Kidney capillary endothelial cell (primary cell): Measurements from ENCODE around the gene ARHGAP6.
"Not testable (repeated sequence)": the region's sequence is repeated elsewhere in the genome, so short reads cannot be mapped to it uniquely, and the experiment has no call there.

Experiments used
- DNase-seq: peaks from one replicate; pipeline ENCODE4 v3.0.0-alpha.2; 2018; ENCODE audit warnings: low spot score

The ARHGAP6 gene

DNA sequence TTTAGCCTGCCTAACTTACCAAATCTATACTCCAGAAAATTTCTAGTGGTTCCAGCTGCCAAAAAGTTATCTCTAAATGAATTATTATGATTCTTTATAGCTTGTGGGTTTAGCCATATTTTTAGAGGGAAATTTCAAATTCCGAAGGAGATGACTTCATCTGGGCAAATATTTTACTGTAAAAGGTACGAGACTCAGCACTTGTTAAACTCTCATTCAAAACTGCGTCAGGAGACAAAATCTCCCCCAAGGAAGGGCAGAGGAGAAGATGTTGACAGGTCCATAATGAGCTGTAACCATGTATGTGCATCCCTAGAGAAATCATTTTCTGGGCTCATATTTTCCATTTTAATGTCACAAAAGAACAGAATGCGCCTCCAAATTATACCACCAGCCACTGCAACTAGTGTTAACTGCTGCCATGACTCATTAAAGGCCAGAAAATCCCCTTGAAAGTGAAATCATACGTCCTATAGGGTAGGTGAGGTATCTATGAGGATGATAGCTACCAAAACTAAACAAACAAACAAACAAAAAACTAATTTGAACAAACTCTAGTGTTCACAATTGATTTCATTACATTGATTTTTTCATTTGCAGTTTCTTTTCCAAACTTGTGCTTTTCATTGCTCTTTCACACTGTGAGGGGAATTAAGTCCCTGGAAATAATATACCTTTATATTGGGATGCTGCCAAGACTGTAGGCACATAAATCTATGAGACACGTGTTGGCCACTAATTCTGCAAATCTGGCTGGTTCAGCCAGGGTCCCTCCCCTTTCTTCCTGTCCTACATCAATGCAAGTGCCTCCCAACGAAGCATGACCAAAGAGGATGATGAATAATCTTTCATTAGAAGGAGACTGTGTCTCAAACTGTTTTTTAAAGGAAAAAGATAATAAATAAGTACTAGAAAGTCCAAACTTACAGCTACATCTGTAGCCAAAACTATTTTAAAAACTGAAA lies 85.8 kb downstream of the ARHGAP6 start:
- DNase-seq = peak; percentile 16

DNA sequence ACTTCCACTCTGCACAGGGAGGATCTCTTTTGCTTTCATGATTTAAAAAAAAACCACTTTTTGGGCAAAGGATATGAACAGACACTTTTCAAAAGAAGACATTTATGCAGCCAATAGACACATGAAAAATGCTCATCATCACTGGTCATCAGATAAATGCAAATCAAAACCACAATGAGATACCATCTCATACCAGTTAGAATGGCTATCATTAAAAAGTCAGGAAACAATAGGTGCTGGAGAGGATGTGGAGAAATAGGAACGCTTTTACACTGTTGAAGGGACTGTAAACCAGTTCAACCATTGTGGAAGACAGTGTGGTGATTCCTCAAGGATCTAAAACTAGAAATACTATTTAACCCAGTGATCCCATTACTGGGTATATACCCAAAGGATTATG lies 87.4 kb downstream of the ARHGAP6 start:
- DNase-seq = not testable (repeated sequence)

DNA sequence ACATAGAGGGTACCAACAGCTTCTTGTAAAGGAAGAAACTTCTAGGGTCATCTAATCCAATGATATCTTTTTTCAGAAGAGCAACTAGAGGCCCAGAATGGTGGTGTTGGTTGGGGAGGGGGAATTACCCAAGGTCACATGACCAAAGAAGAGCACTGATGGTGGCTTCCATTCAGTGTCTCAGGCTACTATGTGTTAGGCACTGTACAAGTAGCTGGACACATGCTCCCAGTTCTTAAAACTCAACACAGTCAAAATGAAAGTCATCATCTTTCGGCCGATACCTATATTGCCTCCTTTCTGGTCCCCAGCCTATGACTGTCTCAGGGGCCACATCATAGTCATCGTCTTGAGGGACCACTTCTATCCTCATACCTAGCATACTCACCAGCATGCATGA lies 88.1 kb downstream of the ARHGAP6 start:
- DNase-seq = no peak

DNA sequence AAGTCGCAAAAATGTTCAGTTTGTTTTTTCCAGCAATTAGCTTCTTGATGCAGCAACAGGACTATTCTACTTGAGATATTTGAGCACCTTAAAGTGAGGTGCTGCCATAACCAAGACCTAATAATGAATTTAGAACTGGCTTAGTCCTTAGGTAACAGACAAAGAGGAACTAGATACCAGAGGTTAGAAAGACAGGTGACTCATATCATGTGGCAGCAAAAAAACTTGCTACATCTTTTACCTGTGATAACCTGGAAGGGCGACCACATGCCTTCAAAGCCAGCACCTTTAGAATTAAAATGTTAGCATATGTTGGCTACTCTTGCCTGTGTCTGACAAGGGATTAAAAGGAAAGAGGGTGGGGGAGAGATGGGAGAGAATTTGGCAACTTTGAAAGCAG lies 90.4 kb downstream of the ARHGAP6 start:
- DNase-seq = no peak

DNA sequence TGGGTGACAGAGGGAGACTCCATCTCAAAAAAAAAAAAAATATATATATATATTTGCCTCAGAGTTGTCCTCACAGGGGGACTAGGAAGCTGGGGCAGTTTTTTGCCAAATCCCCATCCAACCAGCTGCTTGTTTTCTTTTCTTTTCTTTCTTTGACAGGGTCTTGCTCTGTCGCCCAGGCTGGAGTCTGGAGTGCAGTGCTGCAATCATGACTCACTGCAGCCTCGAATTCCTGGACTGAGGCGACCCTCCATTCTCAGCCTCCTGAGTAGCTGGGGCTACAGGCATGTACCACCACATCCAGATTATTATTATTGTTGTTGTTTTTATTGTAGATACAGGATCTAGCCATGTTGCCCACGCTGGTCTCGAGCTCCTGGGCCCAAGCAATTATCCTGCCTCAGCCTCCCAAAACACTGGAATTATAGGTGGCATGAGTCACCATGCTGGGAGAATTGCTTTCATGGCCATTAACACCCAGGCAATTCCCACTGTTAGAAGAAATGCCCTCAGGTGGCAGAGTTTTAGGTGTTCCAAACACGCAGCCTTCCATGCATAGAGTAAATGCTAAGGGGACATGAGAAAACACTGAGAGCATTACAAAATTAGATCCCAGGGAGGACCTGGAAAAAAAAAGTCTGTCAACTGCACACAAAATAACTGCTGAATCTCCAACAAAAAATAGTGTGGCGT lies 98.0 kb downstream of the ARHGAP6 start:
- no peak for DNase-seq

DNA sequence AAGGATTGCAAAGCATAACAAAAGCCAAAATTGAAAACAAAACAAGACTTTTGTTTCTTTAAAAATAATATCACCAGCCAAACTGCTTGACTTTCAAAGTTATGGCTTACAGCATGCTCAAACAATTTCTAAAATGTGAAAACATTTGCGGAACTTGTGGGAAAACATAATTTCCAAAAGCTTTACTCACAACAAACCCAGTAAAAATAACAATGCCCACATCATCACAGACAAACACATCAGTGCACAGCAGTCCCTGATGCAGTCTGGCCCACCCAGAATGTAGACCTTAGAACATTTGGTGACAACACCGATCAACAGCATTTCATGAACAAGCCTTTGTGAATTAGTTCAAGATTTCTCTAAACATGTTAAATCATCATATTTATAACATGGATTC lies 98.9 kb downstream of the ARHGAP6 start:
- DNase-seq = no peak

DNA sequence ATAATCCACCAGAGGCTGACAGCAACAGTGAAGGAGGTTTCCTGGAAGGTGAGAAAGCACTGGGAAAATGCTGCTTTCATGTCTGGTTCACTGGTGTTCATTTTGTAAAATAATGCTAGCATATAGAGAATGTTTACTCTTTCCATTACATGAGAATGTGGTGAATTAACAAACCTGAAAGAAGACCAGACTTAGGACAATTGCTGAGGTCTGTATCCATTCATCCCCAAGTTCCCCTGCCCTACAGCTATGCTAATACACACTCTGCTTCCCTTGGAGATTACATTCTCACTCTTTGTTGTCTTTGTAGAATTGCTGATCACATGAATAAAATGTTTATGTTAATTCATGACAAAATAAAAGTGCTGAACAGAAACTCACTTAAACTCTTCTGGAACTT lies 99.5 kb downstream of the ARHGAP6 start:
- DNase-seq = no peak

DNA sequence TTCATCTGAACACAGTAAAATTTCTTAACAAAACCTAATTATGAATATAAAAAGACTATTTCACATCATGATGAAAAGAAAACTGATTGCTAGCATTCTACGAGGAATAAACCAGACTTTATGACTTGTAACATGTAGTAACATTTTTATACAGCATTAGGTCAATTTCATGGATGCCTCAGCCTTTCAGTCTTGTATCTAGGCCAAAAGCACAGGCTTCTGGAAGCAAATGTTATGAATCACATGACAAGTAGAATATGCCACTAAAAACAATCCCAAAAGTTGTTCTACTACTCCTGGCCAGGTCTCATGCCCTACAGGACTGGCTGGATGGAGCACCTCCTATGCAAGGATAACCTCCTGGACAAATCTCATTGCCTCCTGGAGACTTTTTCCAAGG lies 101.2 kb downstream of the ARHGAP6 start:
- DNase-seq = no peak

DNA sequence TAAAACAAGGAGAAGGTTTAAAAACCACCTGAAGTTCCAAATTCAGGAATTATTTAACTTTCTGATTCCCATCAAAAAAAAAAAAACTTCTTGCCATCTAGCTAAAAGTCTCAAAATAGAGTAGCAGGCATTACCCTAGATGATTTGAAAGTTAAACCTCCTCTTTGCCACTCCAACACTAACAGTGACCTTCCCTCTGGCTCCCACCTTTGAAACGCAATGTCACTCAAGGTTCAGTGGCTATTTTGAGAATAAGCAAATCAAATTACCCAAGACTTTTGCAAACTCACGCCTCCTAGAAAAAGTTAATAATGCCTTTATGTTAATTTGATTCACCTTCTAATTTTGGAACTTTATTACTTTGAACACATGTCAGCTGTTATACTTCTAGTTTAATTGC lies 103.2 kb downstream of the ARHGAP6 start:
- no peak for DNase-seq

DNA sequence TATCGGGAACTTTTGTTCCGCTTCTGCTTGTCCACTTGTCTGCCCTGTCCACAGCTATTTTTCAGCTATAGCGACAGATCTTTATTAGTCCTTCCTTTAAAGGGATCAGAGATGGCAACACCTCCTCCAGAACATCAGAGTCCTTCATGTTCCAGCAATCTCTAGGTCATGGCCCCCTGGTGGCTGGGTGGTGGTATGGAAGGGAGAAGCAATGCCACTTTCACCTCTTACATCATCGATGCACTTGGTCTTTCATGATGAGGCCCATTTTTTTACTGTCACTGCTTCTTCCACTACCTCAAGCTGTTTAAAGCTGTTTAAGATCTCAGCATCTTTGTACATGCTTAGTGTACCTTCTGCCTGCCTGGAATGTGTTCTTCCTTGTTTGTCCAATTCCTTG lies 106.7 kb downstream of the ARHGAP6 start:
- DNase-seq = no peak

DNA sequence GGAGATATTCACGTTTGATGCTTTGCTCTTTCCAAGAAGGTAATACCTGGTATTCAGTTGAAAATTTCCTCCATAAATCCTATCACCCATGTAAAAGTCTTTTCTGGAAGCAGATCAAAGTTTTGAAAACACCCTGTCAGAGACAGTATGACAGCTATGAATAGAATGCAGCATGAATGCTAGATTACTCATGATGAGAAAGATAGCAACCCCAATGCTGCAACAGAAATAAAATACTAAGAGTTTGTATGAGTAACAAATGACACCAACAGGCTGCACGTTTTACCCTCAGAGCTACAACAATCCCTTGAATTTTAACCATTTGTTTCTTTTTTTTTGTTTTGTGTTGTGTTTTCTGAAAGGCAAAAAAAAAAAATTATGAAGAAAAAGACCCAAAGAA lies 108.6 kb downstream of the ARHGAP6 start:
- peak; percentile 44 for DNase-seq

DNA sequence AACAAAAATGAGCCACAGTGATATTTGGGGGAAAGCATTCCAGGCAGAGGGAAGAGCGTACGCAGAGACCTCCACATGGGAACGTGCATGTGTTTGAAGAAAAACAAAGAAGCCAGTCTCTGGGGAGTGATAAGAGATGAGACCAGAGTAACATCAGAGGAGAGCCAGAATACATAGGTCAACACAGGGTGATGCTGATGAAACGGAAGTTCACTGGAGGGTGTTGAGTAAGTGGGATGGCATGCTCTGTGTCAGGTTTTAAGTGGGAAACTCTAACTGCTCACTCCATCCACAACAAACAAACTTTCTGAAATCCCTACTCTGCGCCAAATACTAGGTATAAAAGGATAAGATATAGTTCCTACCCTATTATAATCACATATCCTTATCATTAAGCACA lies 110.0 kb downstream of the ARHGAP6 start:
- no peak for DNase-seq

DNA sequence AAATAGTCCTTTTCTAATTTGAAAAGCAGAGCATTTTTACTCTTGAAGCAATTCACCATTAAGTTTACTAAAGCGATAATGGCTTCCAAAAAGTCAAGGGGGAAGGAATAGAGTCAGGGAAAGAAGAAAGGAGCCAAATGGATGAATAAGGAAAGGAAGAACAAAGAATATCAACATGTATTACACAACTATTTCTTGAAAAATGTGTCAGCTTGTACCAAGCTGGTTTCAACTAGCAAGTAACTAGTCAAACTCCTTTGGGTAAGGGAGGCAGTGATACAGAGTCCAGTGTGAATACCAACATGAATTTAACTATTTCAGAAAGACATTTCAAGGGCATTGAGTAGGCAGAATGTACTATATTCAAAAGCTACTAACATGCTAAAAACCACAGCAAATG lies 112.1 kb downstream of the ARHGAP6 start:
- DNase-seq = no peak

DNA sequence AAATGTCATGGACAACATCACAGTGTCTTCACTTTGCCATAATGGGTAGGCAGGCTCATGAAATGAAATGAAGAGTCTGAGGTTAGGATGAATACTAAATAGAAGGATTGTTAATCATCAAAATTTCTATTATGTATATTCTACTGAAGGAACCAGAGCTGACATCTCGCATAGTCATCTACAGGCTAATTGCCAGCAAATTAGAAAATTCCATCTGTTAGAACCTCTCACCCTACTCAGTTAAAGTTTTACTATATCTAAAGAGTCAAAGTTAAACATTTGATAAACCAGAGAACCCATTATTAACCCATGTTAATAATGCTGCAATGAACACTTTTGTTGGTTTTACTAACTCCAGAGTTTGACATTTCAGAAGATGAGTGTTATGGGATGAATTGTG lies 114.6 kb downstream of the ARHGAP6 start:
- no peak for DNase-seq

DNA sequence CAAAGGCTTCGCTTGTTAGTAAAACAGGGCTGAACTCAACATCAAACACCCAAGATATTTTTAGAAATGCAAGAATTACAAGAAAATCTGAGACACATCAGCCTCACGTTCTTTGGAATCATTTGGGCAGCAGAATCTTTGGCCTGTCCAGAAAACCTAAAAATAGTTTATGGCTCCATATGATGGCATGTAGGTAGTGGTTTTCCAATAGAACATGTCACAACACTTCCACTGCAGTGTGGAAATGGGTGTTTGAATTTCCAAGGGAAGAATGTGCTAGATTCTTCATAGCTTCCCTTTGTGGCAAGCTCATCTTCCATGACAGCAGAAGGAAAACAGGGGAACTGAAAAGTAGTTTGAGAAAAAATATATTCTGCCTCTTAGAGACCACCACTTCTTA lies 118.8 kb downstream of the ARHGAP6 start:
- no peak for DNase-seq

DNA sequence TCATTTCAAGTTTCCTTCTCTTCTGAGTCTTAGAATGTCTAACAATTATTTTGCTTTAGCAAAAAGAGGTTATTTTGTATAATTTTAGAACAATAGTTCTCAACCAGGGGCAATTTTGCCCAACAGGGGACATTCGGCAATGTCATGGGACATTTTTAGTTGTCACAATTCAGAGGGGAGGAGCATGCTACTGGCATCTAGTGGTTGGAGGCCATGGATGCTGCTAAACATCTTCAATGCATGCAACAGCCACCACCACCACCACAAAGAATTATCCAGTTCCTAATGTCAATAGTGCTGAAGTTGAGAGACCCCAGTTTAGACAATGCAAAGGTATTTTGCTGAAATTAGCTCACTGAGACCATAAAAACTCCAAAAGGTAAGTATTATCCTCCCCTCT lies 122.5 kb downstream of the ARHGAP6 start:
- DNase-seq = no peak

DNA sequence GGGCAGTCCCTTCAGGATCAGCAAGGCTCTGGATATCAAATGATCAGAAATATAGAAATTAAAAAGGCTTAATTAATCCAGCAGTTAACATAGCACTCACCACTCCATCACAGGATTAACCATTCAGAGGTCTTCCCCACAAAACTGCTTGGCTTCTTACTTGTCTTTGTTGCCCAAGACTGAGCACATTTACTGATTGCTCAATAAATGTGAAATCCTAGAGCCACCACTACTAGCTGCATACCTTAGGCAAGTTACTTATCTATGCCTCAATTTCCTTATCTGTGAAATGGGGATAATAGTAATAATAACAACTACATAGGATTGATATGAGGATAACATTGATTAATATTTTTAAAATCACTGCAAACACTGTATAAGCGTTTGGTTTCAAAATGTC lies 124.2 kb downstream of the ARHGAP6 start:
- DNase-seq = no peak

DNA sequence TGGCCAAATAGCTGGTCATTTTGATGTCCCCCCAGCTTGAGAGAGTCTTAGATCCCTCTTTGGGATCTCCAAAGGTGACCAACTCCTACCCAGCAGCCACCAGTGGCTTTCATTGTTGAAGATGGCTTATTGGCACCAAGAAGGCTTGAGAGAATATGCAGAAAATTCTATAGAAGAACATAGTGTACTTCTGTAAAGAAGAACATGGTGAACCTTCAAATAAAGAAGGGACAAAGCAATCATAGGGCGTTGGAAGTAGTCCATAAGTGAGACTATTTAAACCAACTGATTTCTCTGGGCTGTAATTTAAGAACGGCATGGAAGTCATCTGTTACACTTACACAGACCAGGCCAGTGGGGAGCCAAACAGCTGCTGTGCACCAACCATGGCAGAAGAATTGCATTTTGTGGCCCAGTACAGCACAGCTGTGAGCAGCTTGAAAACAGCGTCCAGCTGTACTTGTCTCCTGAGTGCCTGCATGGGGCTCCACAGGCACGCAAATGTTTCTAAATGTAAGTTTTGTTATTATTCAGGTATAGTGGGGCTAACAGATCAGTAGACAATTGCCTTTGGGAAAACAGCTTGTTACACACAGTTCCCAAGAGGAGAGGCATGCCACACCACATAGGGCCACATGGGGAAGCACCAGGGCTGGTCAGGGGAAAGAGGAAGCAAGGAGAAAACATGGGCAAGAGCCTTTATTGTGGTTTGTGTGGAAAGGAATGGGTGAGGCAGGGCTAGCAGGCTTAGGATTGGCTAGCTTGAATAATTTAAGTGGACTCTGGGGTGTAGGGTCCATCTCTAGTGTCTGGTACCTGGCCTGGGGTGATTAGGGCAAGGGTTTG lies 125.0 kb downstream of the ARHGAP6 start:
- DNase-seq = no peak

DNA sequence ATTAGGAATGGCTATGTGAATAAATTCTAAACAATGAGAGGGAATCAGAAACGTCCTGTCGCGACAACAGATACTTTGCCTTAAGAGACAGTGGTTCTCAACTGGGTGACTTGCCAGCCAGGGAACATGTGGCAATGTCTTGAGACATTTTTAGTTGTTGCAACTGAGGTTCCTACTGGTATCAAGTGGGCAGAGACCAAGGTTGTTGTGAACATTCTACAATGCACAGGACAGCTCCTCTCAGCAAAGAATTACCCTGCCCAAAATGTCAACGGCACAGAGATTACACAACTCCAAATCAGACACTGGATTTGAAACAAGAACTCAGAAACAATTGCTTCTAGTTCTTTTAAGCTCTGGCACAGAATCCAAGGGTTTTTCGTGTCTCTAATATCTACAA lies 128.6 kb downstream of the ARHGAP6 start:
- DNase-seq = no peak

DNA sequence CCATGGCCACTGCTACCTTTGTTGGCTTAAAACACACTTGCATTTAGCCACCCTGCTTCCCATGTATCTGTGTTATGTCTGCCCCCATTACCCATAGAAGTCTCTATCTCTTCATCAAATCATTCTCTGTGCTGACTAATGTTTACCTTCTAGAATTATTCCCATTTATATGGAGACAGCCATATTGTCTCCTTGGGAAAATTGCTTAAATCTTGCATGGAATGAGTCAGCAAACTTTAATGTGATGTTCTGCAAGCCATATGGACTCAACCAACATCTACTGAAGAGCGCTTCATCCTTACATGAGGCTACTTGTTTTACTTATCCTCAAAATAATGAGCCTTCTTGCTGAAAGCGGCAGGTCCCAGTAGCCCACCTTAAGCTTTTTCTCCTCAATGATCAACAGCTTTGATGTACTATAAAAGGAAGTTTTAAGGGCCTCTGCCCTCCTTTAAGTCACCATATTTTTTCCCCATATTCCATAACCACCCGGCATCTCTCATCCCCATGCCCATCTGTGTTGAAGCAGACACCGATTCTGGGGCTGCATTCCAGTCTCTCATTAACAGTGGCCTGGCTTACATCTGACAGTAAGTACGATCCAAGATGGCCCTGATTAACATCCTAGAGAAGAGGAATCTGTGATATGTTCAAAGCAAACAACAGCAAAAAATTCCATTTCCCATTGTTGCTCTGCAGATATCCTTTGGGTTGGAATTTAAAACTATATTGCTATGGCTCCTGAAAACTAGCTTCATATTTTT lies 130.4 kb downstream of the ARHGAP6 start:
- no peak for DNase-seq

DNA sequence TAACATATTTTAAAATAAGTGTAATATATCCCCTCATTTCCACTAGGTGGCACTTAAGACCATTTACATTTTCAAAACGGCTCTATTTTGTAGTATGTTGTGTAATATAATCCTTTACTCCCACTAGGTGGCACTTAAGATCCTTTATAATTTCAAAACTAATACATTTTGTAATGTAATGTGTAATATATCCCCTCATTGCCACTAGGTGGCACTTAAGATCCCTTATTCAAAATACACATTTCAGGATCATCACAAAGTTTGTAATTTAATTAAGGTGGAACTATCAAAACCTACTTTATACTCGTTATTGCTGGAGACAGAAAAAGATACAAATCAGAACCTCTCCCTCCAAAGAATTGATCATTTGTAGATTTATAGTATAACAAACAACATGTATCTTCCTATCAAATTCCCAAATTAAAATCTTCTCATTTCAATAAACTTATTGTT lies 132.5 kb downstream of the ARHGAP6 start:
- DNase-seq = peak; percentile 91
